OCI-LY7 (cell line): ENCODE measurements around the gene DIAPH3. TPM values are rescaled to one million over a fixed set of nuclear protein-coding genes. Genes with fewer than 3 reads are reported as not detected.

Experiments
- BruUV-seq: library from RNA; stranded (reverse); fragments of 400-500 nt; replicated peaks from 2 replicates; lab custom pipeline; 2021; lab: Mats Ljungman, UMichigan
- CTCF ChIA-PET: fragments of 300-600 bp; sonication (Branson Sonifier 250); formaldehyde crosslinking; loops from one replicate; lab custom pipeline; 2022; ENCODE audit warnings: antibody characterized with exemption; ENCODE audit not compliant: unreplicated experiment; lab: Charles Lee
- POLR2A ChIA-PET: fragments of 300-600 bp; sonication (Branson Sonifier 250); formaldehyde crosslinking; loops from one replicate; lab custom pipeline; 2022; ENCODE audit warnings: antibody characterized with exemption; lab: Charles Lee
- DNase-seq: peaks from one replicate; pipeline ENCODE4 v3.0.0-alpha.2; 2015; ENCODE audit warnings: low spot score
- H2AFZ ChIP-seq: fragments of 200-600 bp; sonication (generic), shearing (Covaris generic); 2 replicates; pipeline ENCODE4 v1.6.1; 2014; ENCODE audit warnings: mild to moderate bottlenecking, antibody characterized with exemption, low read length, moderate library complexity
- H3K27ac ChIP-seq: fragments of 200-600 bp; sonication (generic); 2 replicates; pipeline ENCODE4 v1.5.1; 2014; ENCODE audit warnings: mixed run types, low read depth, mild to moderate bottlenecking, moderate library complexity, low read length, inconsistent platforms; ENCODE audit not compliant: poor library complexity, severe bottlenecking
- H3K36me3 ChIP-seq: fragments of 200-600 bp; sonication (generic); 2 replicates; pipeline ENCODE4 v1.6.1; 2014; ENCODE audit warnings: mild to moderate bottlenecking, antibody characterized with exemption, low read length, moderate library complexity, mixed read lengths; ENCODE audit not compliant: insufficient read depth
- H3K4me1 ChIP-seq: fragments of 200-600 bp; sonication (generic); 2 replicates; pipeline ENCODE4 v1.5.1; 2014; ENCODE audit warnings: mild to moderate bottlenecking, low read length; ENCODE audit not compliant: insufficient read depth, poor library complexity, severe bottlenecking
- H3K4me2 ChIP-seq: fragments of 200-600 bp; sonication (generic); 2 replicates; pipeline ENCODE4 v1.6.1; 2014; ENCODE audit warnings: mild to moderate bottlenecking, low read length
- H3K4me3 ChIP-seq: fragments of 200-600 bp; sonication (generic); 2 replicates; pipeline ENCODE4 v1.5.1; 2014; ENCODE audit warnings: mild to moderate bottlenecking, low read depth, low read length; ENCODE audit not compliant: poor library complexity, severe bottlenecking
- H3K79me2 ChIP-seq: fragments of 200-600 bp; sonication (generic); 2 replicates; pipeline ENCODE4 v1.6.1; 2016; ENCODE audit warnings: low read depth, mild to moderate bottlenecking, low read length, moderate library complexity, mixed read lengths; ENCODE audit not compliant: insufficient read depth
- H3K9me2 ChIP-seq: fragments of 200-600 bp; sonication (generic); 2 replicates; pipeline ENCODE4 v1.6.1; 2016; ENCODE audit warnings: mild to moderate bottlenecking, low read length, mixed read lengths; ENCODE audit not compliant: insufficient read depth
- H3K9me3 ChIP-seq: fragments of 200-600 bp; sonication (generic); 2 replicates; pipeline ENCODE4 v1.6.1; 2014; ENCODE audit warnings: mild to moderate bottlenecking, mixed run types, low read length, mixed read lengths
- H4K20me1 ChIP-seq: fragments of 200-600 bp; sonication (generic); 2 replicates; pipeline ENCODE4 v1.6.1; 2014; ENCODE audit warnings: mild to moderate bottlenecking, antibody characterized with exemption, low read length, moderate library complexity, mixed read lengths; ENCODE audit not compliant: insufficient read depth
- CTCF ChIP-seq: fragments of 200-600 bp; sonication (generic); conservative IDR thresholded peaks from 2 replicates; pipeline ENCODE4 v1.5.1; 2014; ENCODE audit warnings: mild to moderate bottlenecking, antibody characterized with exemption, low read length, moderate library complexity, mixed read lengths
- EZH2phosphoT487 ChIP-seq: fragments of 200-600 bp; sonication (generic); IDR thresholded peaks from 2 replicates; pipeline ENCODE4 v1.6.1; 2018; ENCODE audit warnings: low read depth, borderline replicate concordance, mild to moderate bottlenecking, mixed run types, antibody characterized with exemption, low read length, moderate library complexity, mixed read lengths
- intact Hi-C: fragments of 100-400 bp; cut with micrococcal nuclease; formaldehyde crosslinking; loops from one replicate; pipeline ENCODE4 v1.10.0; 2022; ENCODE audit not compliant: unreplicated experiment
- total RNA-seq, 2 experiments: library from RNA; depleted of rRNA in 1 of 2; stranded (reverse); fragments of >200 nt in 1 of 2; shearing (Covaris generic) in 1 of 2; gene quantifications; 2 replicates each; pipeline ENCODE4 v1.2.3, GENCODE V29; 2014 to 2022

Gene DIAPH3
- total RNA-seq, 2 experiments from 2014 or later = 33.5 to 37.2 TPM

GRCh38 chr13:60001889-60002288, 161.8 kb downstream of the DIAPH3 start:
- no peak overlapping the region for H3K27ac ChIP-seq
- ChIA-PET POLR2A (interaction anchor here (1.2 kb wide), 1 partner anchor 9 kb away, joined by 3 read pairs; no protein-coding TSS in a partner anchor), CTCF (no interaction called here)
- H3K4me1 ChIP-seq = no peaks in the 10 kb centered on the region
- intact Hi-C loops = no loop called here
- TF ChIP-seq EZH2phosphoT487 (no peak), CTCF (no peak)
- no peaks in the 10 kb centered on the region for H3K79me2 ChIP-seq
- no TSS peak for BruUV-seq
- H3K36me3 ChIP-seq = 0 out of 2 replicates have a peak, but pooled peaks cover 5% of the 10 kb centered on the region
- no peaks in the 10 kb centered on the region for H3K9me2 ChIP-seq
- no peak for DNase-seq
- no peaks in the 10 kb centered on the region for H3K9me3 ChIP-seq
- H4K20me1 ChIP-seq = no peaks in the 10 kb centered on the region
- H2AFZ ChIP-seq = no peak overlapping the region
- H3K4me2 ChIP-seq = no peak overlapping the region
- no peak overlapping the region for H3K4me3 ChIP-seq

GRCh38 chr13:60000976-60001375, 162.8 kb downstream of the DIAPH3 start:
- ChIA-PET CTCF (no interaction called here), POLR2A (interaction anchor here (1.2 kb wide), 1 partner anchor 8 kb away, joined by 3 read pairs; no protein-coding TSS in a partner anchor)
- DNase-seq = no peak
- Histone ChIP-seq H3K27ac (no peak overlapping the region), H3K4me2 (no peak overlapping the region), H3K9me3 (no peaks in the 10 kb centered on the region), H3K4me1 (no peaks in the 10 kb centered on the region), H3K9me2 (no peaks in the 10 kb centered on the region), H2AFZ (no peak overlapping the region), H3K36me3 (no peaks in the 10 kb centered on the region), H4K20me1 (no peaks in the 10 kb centered on the region), H3K79me2 (no peaks in the 10 kb centered on the region), H3K4me3 (no peak overlapping the region)
- intact Hi-C loops = no loop called here
- no peak for TF ChIP-seq CTCF
- no TSS peak for BruUV-seq

- no peaks in the 10 kb centered on the region for H3K79me2 ChIP-seq
Observed at GRCh38 chr13:60000081-60000480, 163.6 kb downstream of the DIAPH3 start.

More at GRCh38 chr13:60000081-60000480, 163.6 kb downstream of the DIAPH3 start:
- H3K4me2 ChIP-seq = no peak overlapping the region
- H3K4me1 ChIP-seq = no peaks in the 10 kb centered on the region
- no peaks in the 10 kb centered on the region for H3K9me3 ChIP-seq
- intact Hi-C loops = no loop called here
- POLR2A ChIA-PET = interaction anchor here (1.3 kb wide), 1 partner anchor 22 kb away, joined by 4 read pairs; no protein-coding TSS in a partner anchor
- no peaks in the 10 kb centered on the region for H3K9me2 ChIP-seq
- BruUV-seq = no TSS peak
- no peaks in the 10 kb centered on the region for H3K36me3 ChIP-seq
- CTCF ChIA-PET = no interaction called here
- no peak overlapping the region for H3K27ac ChIP-seq
- no peak for DNase-seq
- H4K20me1 ChIP-seq = no peaks in the 10 kb centered on the region
- no peak overlapping the region for H2AFZ ChIP-seq
- H3K4me3 ChIP-seq = no peak overlapping the region
- TF ChIP-seq CTCF (no peak), EZH2phosphoT487 (no peak)
